GM18861 (cell line): ENCODE data around the gene SMPD4.
"Not testable (repeated sequence)": the region's sequence is repeated elsewhere in the genome, so short reads cannot be mapped to it uniquely, and the experiment has no call there.

ENCODE experiments used
- ATAC-seq: cut with Tn5 transposase; IDR thresholded peaks from one replicate; pipeline ENCODE4 v1.9.1; 2021; ENCODE audit not compliant: unreplicated experiment

SMPD4 gene

GRCh38 chr2:130141002-130141401 is 40.4 kb downstream of the SMPD4 start:
- not testable (repeated sequence) for ATAC-seq

DNA sequence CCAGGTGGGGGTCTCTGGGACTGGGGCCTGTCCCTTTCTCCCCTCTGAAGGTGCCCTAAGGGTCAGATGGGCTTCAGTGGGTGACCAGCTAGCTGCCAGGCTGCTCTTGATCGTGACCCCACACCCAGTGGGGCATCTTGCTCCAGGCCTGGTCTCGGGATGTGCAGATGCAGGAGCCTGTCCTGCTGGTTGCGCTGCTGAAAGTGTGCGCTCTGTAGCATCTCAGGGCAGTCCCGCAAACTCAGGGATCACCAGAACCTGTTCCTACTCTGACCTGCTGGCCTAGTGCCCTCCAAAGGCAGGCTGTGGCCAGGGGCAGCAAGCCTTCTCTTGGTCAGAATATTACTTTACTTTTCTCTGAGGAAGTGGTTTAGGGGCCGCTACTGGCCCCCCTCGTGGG is 40.9 kb downstream of the SMPD4 start:
- ATAC-seq, result not testable (repeated sequence)

DNA sequence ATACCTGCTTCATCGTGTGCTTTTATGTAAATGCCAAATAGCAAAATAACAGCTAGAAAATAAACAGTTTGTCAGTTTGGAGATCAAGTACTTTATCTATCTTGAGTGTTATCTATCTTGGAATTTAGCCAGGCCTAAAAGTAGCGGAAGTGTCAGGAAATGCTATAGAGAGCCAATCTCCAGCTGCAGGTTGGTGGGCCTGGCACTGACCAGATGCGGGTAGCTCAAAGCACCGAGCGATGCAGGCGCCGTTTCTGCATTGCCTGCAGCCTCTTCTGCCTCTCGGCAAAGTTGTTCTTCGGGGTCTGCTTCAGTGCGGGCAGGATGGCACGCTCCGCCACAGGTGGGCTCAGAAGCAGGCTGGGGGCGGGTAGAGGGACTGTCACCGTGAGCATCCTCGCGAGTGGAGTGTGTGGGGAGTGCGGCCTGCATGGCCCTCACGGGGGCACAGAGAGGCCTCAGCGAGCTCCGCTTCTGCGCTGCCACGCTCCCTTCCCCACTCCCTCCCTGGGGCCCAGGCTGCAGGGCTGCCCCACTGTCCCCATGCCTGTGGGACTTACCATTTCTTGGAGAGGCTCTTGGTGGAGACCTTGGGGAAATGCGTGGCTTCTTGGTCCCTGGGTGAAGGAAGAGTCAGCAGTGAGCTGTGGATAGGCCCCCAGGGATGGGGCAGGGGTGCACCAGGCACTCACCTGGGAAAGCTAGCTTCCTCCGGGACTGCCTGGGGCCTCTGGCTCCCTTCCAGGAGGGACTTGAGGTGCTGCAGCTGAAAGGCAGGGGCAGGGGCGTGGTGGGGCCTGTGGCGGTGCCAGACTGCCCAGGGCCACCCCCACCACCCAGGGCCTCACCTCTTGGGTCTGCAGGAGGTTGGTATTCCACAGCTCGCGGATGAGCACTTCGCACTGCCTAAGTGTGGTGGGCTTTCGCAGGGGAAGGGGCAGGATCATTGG is 41.8 kb downstream of the SMPD4 start:
- not testable (repeated sequence) for ATAC-seq

DNA sequence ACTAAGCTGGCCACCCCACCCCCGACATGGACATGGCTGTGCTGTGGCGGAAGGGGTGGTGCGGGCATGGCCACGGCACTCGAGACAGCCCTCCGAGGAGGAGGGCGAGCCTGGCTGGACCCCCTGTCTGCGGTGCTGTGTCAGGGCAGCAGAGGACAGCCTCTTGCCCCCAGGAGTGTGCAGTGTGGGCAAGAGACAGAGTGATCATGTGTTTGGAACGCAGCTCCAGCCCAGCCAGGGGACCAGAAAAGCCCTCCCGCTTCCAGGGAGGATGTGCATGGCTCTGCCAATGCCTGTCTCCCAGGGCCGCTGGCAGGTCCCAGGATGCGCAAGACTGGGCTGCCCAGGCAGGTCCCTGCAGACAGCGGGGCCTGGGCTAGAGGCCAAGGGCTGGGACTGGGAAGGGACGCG is 42.6 kb downstream of the SMPD4 start:
- ATAC-seq, result not testable (repeated sequence)

DNA sequence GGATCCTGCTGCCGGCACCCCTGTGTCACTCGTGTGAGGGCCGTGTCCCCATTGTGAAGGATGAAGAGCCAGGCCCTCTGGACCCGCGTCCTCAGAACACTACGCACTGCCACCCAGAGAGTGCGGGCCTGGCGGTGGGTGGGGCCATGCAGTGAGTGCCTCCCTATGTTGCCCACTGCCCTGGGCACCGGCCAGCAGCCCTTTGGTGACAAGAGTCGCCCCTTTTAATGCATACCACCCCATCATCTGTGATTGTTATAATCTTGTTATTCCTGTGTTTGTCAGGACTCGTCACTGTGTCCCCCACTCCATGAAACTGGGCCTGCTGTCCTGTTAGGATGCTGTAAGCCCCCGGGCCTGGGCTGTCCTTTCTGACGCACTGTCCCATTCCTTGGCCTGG is 43.1 kb downstream of the SMPD4 start:
- not testable (repeated sequence) for ATAC-seq

DNA sequence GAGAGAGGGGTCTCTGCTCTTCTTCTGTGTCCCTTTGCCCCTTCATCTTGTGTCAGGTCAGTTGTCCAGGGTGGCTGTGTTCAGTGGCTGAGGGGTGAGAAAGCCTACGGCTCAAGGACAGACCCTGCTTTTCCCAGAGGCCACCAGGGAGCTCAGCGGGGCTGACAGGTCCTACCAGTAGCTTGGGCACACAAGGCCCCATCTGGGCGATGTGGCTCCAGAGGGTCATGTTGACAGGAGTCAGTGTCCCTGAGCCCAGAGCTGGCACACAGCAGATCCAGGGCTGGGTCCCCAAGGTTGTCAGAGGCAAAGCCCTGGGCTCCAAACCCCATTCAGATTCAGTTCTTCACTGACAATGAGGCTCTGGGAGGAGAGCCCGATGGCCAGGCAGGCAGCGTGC is 44.3 kb downstream of the SMPD4 start:
- ATAC-seq, result not testable (repeated sequence)

- not testable (repeated sequence) for ATAC-seq
These were observed 44.9 kb downstream of the SMPD4 start for GRCh38 chr2:130136546-130136945.

- no peak for ATAC-seq
These were observed 45.5 kb downstream of the SMPD4 start for GRCh38 chr2:130135692-130136541.

DNA sequence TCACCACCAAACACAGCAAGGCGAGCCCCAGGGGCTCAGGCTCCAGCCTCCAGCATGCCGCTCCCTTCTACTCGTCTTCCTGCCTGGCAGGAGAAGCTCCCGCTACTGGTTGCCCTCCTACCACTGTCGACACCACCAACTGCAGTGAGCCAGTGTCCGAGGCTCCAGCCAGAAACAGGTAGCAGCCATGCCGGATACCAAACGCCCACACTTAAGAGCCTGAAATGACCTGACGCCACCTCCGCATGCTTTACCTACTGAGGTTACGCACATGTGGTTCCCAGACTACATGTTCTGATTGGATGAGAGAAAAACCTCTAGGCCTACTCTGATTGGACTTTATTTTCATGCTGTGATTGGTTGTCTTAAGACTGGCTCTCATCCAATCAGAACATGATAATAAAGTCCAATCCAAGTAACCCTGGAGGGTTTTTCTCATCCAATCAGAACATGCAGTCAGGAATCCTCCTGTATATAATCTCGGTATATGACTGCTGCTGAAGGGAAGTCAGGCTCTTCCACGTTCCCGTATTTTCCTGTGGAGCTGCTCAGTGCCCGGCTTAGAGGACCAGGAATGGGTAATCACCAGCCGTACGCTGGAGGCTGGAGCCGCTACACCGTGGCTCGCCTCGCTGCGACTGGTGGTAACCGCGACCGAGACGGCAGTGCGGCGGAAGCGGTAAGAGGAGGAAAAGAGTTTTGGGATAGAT is 52.1 kb downstream of the SMPD4 start, which contains the start of gene POTEF:
TSS of gene POTEF (minus strand) at position 103 of the 710 bp plus-strand sequence. CDS start 8,707 bp downstream, outside the sequence.
- not testable (repeated sequence) for ATAC-seq

GRCh38 chr2:130128464-130128863 is 52.9 kb downstream of the SMPD4 start:
- ATAC-seq, result not testable (repeated sequence)

- ATAC-seq, result not testable (repeated sequence)
These were observed 53.7 kb downstream of the SMPD4 start for GRCh38 chr2:130127726-130128125.

DNA sequence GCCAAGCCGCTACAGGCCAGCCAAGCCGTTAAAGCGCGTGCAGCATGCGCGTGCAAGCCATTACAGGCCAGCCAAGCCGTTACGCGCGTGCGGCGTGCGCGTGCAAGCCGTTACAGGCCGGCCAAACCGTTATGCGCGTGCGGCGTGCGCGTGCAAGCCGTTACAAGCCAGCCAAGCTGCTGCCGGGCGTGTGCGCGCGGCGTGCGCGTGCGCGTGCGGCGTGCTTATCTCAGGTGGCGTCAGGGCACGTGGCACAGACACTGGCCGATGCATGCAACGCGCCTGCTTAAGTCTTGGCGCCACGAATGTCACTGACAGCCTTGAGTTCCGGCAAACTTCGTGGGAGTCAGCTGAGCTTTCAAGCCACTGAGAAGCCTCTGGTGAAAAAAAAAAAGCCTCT is 60.5 kb downstream of the SMPD4 start:
- not testable (repeated sequence) for ATAC-seq

GRCh38 chr2:130102597-130103363 is 78.6 kb downstream of the SMPD4 start:
- ATAC-seq, result not testable (repeated sequence)
